H1 (cell line): ENCODE data around the gene OR51M1. TPM values are rescaled to one million over a fixed set of nuclear protein-coding genes. Genes with fewer than 3 reads are reported as not detected.

Experiments
- EP300 ChIP-seq, 2 experiments: IDR thresholded peaks; 1 replicate in 1 of 2; 2 replicates in 1 of 2; pipeline ENCODE4 v1.6.1; 2011 to 2012; ENCODE audit warnings: low read depth in 2 of 2, low read length in 2 of 2, mild to moderate bottlenecking in 2 of 2, borderline replicate concordance in 1 of 2, inconsistent platforms in 1 of 2, moderate library complexity in 1 of 2
- polyA plus RNA-seq, 7 experiments: library from polyadenylated mRNA; depleted of rRNA in 3 of 7; stranded (reverse) in 5 of 7; unstranded in 2 of 7; fragments of >200 nt in 5 of 7; fragments of 200-250 nt in 2 of 7; gene quantifications; 1 replicate in 5 of 7; 2 replicates in 1 of 7; 4 replicates in 1 of 7; pipeline versions ENCODE4 v1.2.1 to v1.2.3, GENCODE V29; 2011 to 2013; ENCODE audit warnings: missing spikeins in 2 of 7, mixed read lengths in 2 of 7
- total RNA-seq: library from RNA; stranded (reverse); fragmentation: NEBNext Ultra II Directional; extraction: Animal tissue kit (Norgen Biotek cat#: 25700); gene quantifications from 2 replicates; pipeline ENCODE4 v1.2.1, GENCODE V29; 2021

Gene OR51M1
- total and polyA plus RNA-seq, 2 of the 8 experiments (the other 6 are each of a cell fraction or from before 2014, with no cell fraction given): 0.08 TPM; not detected in 1

DNA sequence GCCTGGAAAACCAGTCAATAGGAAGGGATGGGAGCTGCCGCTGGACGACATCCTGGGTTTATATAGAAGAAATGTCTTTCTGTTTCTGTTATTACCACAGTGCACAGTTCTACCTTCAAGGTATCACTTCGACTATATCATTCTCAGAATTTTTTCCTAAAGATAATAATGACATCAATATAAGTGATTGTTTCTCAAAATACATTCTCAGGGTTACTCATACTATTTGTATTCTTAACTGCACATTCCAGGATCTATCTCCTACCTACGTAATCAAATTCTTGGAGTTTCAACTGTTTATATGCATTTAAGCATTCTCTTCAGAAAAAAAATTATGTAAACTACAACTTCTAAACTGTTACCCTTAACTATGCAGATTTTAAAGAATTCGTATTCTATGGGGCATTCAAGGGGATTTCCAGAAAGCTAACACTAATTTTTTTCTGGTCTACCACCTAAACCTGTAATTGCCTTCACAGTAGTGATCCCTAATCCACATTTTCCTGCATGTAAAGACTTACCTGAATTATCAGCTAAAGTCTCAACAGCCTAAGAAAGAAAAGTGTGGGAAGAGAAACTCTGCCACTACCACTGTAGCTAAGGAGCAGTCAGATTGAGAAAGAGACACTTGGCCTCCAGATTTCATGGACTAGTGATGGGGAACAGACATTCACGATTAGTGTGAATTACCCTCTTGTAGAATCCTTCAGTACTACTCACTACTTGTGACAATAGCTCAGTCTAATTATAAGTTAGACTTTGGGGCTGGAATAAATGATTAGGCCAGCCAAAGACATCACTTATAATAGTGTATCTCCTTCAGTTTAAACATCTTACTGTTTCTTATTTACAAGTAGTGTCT lies 39.9 kb upstream of the OR51M1 start, which contains the start of gene OR51B5 (continued):
- TF ChIP-seq EP300 (IDR thresholded peaks at IDR 0.05; ENCODE audit: borderline replicate concordance in 1 of 2, low read depth in 2 of 2, low read length in 2 of 2): no peak
